ENCODE data around the gene CNTNAP2. TPM values are rescaled to one million over a fixed set of nuclear protein-coding genes. Genes with fewer than 3 reads are reported as not detected.

Gene CNTNAP2
- total and polyA plus RNA-seq, 4 donors: 0.14 to 2.3 (median 1.1) TPM

DNA sequence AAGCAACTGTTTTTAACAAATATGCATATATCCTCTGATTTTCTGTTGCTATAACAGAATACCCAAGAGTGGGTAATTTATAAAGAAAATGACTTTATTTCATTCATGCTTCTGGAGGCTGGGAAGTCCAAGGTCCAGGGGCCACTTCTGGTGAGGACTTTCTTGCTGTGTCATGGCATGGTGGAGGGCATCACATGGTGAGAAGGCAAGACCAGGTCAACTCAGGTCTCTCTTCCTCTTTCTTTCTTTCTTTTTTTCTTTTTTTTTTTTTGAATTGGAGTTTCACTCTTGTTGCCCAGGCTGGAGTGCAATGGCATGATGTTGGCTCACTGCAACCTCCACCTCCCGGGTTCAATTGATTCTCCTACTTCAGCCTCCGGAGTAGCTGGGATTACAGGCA is 2170.9 kb downstream of the CNTNAP2 start:
- 97% methylated on average over 2 of the region's 2 CpGs for WGBS
- Histone ChIP-seq H3K27me3 (ENCODE audit: control insufficient read depth in 4 of 4, insufficient read depth in 4 of 4, low read length in 3 of 4) (no peaks in the 10 kb centered on the region), H3K36me3 (ENCODE audit: control insufficient read depth in 4 of 4, insufficient read depth in 3 of 4, low read depth in 1 of 4, low read length in 3 of 4) (no peaks in the 10 kb centered on the region), H3K9ac (ENCODE audit: low read depth in 1 of 2, low read length in 2 of 2) (no peak overlapping the region), H3K9me3 (ENCODE audit: control insufficient read depth in 4 of 4, low read length in 3 of 4) (no peaks in the 10 kb centered on the region), H3K4me3 (ENCODE audit: low read depth in 1 of 3, low read length in 3 of 3) (no peak overlapping the region), H3K4me1 (ENCODE audit: control insufficient read depth in 4 of 4, insufficient read depth in 4 of 4, low read length in 3 of 4) (no peaks in the 10 kb centered on the region), H3K27ac (ENCODE audit: low read depth in 1 of 2, low read length in 2 of 2) (no peak overlapping the region)
- DNase-seq (ENCODE audit: low spot score): no peak
- TF ChIP-seq YY1 (IDR thresholded peaks at IDR 0.05) (no peak), EGR1 (IDR thresholded peaks at IDR 0.05; ENCODE audit: low read depth in 2 of 2) (no peak), TAF1 (conservative IDR thresholded peaks at IDR 0.05) (no peak), HNF4G (IDR thresholded peaks at IDR 0.05) (no peak), FOXA2 (IDR thresholded peaks at IDR 0.05) (no peak), HNF4A (conservative IDR thresholded peaks at IDR 0.05) (no peak), GABPA (IDR thresholded peaks at IDR 0.05 in 1 of 2, conservative IDR thresholded peaks at IDR 0.05 in 1 of 2) (no peak), FOXA1 (IDR thresholded peaks at IDR 0.05) (no peak), JUND (IDR thresholded peaks at IDR 0.05) (no peak), NR2F2 (IDR thresholded peaks at IDR 0.05) (no peak), SP1 (IDR thresholded peaks at IDR 0.05) (no peak), RXRA (IDR thresholded peaks at IDR 0.05) (no peak), RAD21 (IDR thresholded peaks at IDR 0.05) (no peak)
- TF ChIP-seq, protein P1, sequence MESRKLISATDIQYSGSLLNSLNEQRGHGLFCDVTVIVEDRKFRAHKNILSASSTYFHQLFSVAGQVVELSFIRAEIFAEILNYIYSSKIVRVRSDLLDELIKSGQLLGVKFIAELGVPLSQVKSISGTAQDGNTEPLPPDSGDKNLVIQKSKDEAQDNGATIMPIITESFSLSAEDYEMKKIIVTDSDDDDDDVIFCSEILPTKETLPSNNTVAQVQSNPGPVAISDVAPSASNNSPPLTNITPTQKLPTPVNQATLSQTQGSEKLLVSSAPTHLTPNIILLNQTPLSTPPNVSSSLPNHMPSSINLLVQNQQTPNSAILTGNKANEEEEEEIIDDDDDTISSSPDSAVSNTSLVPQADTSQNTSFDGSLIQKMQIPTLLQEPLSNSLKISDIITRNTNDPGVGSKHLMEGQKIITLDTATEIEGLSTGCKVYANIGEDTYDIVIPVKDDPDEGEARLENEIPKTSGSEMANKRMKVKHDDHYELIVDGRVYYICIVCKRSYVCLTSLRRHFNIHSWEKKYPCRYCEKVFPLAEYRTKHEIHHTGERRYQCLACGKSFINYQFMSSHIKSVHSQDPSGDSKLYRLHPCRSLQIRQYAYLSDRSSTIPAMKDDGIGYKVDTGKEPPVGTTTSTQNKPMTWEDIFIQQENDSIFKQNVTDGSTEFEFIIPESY (IDR thresholded peaks at IDR 0.05): no peak
- TF ChIP-seq, protein P2, sequence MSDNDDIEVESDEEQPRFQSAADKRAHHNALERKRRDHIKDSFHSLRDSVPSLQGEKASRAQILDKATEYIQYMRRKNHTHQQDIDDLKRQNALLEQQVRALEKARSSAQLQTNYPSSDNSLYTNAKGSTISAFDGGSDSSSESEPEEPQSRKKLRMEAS (IDR thresholded peaks at IDR 0.05): no peak
- TF ChIP-seq, protein P3, sequence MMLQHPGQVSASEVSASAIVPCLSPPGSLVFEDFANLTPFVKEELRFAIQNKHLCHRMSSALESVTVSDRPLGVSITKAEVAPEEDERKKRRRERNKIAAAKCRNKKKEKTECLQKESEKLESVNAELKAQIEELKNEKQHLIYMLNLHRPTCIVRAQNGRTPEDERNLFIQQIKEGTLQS (IDR thresholded peaks at IDR 0.05): no peak
- TF ChIP-seq, protein P4, sequence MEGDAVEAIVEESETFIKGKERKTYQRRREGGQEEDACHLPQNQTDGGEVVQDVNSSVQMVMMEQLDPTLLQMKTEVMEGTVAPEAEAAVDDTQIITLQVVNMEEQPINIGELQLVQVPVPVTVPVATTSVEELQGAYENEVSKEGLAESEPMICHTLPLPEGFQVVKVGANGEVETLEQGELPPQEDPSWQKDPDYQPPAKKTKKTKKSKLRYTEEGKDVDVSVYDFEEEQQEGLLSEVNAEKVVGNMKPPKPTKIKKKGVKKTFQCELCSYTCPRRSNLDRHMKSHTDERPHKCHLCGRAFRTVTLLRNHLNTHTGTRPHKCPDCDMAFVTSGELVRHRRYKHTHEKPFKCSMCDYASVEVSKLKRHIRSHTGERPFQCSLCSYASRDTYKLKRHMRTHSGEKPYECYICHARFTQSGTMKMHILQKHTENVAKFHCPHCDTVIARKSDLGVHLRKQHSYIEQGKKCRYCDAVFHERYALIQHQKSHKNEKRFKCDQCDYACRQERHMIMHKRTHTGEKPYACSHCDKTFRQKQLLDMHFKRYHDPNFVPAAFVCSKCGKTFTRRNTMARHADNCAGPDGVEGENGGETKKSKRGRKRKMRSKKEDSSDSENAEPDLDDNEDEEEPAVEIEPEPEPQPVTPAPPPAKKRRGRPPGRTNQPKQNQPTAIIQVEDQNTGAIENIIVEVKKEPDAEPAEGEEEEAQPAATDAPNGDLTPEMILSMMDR (IDR thresholded peaks at IDR 0.05; ENCODE audit: low read depth, low read length, missing input control): no peak
- TF ChIP-seq, protein P5, sequence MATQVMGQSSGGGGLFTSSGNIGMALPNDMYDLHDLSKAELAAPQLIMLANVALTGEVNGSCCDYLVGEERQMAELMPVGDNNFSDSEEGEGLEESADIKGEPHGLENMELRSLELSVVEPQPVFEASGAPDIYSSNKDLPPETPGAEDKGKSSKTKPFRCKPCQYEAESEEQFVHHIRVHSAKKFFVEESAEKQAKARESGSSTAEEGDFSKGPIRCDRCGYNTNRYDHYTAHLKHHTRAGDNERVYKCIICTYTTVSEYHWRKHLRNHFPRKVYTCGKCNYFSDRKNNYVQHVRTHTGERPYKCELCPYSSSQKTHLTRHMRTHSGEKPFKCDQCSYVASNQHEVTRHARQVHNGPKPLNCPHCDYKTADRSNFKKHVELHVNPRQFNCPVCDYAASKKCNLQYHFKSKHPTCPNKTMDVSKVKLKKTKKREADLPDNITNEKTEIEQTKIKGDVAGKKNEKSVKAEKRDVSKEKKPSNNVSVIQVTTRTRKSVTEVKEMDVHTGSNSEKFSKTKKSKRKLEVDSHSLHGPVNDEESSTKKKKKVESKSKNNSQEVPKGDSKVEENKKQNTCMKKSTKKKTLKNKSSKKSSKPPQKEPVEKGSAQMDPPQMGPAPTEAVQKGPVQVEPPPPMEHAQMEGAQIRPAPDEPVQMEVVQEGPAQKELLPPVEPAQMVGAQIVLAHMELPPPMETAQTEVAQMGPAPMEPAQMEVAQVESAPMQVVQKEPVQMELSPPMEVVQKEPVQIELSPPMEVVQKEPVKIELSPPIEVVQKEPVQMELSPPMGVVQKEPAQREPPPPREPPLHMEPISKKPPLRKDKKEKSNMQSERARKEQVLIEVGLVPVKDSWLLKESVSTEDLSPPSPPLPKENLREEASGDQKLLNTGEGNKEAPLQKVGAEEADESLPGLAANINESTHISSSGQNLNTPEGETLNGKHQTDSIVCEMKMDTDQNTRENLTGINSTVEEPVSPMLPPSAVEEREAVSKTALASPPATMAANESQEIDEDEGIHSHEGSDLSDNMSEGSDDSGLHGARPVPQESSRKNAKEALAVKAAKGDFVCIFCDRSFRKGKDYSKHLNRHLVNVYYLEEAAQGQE (IDR thresholded peaks at IDR 0.05): no peak
